Femur (tissue), 1 donor: ENCODE results near the gene BCAS3.

Experiments
- DNase-seq: peaks from one replicate; pipeline ENCODE4 v3.0.0-alpha.2; 2017

BCAS3 gene

GRCh38 chr17:61168506-61168905, 490.9 kb downstream of the BCAS3 start:
- no peak for DNase-seq

- no peak for DNase-seq
Measured at GRCh38 chr17:61174310-61174709, 496.7 kb downstream of the BCAS3 start.

GRCh38 chr17:61175298-61176142, 497.9 kb downstream of the BCAS3 start:
- no peak for DNase-seq

- DNase-seq: no peak
Measured at GRCh38 chr17:61177351-61177750, 499.7 kb downstream of the BCAS3 start.

- no peak for DNase-seq
Measured at GRCh38 chr17:61178284-61178683, 500.6 kb downstream of the BCAS3 start.

GRCh38 chr17:61179380-61179806, 501.7 kb downstream of the BCAS3 start:
- no peak for DNase-seq

- no peak for DNase-seq
Measured at GRCh38 chr17:61183793-61184192, 506.1 kb downstream of the BCAS3 start.

- no peak for DNase-seq
Measured at GRCh38 chr17:61185385-61185784, 507.7 kb downstream of the BCAS3 start.

- no peak for DNase-seq
Measured at GRCh38 chr17:61187038-61187437, 509.4 kb downstream of the BCAS3 start.

GRCh38 chr17:61188081-61188480, 510.4 kb downstream of the BCAS3 start:
- DNase-seq: no peak

- DNase-seq: no peak
Measured at GRCh38 chr17:61189968-61190367, 512.3 kb downstream of the BCAS3 start.

GRCh38 chr17:61196302-61196704, 518.7 kb downstream of the BCAS3 start:
- DNase-seq: peak; percentile 37

- DNase-seq: no peak
Measured at GRCh38 chr17:61196799-61197198, 519.1 kb downstream of the BCAS3 start.

- no peak for DNase-seq
Measured at GRCh38 chr17:61199431-61200338, 522.0 kb downstream of the BCAS3 start.

- DNase-seq: no peak
Measured at GRCh38 chr17:61200339-61200715, 522.7 kb downstream of the BCAS3 start.

- no peak for DNase-seq
Measured at GRCh38 chr17:61201211-61201610, 523.6 kb downstream of the BCAS3 start.

- DNase-seq: no peak
Measured at GRCh38 chr17:61202564-61202963, 524.9 kb downstream of the BCAS3 start.

GRCh38 chr17:61203671-61204131, 526.0 kb downstream of the BCAS3 start:
- DNase-seq: no peak

- DNase-seq: no peak
Measured at GRCh38 chr17:61204456-61204855, 526.8 kb downstream of the BCAS3 start.

- no peak for DNase-seq
Measured at GRCh38 chr17:61205401-61205800, 527.8 kb downstream of the BCAS3 start.

- no peak for DNase-seq
Measured at GRCh38 chr17:61205931-61206330, 528.3 kb downstream of the BCAS3 start.

- no peak for DNase-seq
Measured at GRCh38 chr17:61206922-61207321, 529.3 kb downstream of the BCAS3 start.

- DNase-seq: no peak
Measured at GRCh38 chr17:61208301-61209105, 530.9 kb downstream of the BCAS3 start.
